Smooth muscle cell of the umbilical artery (primary cell): ENCODE data around the gene CEP44. TPM values are rescaled to one million over a fixed set of nuclear protein-coding genes. Genes with fewer than 3 reads are reported as not detected.

ENCODE experiments used
- total RNA-seq: library from RNA; depleted of rRNA; stranded (reverse); fragments of >200 nt; gene quantifications from 2 replicates; pipeline ENCODE4 v1.2.3, GENCODE V29; 2014

CEP44 gene
- 18.7 and 23.2 TPM in 2 replicates for total RNA-seq

GRCh38 chr4:174283507-174284471, at the start of gene CEP44, which contains the start of gene FBXO8:
CEP44 (plus strand) TSS chr4:174283911; CDS start chr4:174299122, 15,211 bp downstream.
FBXO8 (minus strand) TSS chr4:174283667; CDS start chr4:174263092, 20,575 bp downstream.

Other genes starting within 250 kb of the CEP44 start
- gene FBXO8, start 244 bp upstream of the CEP44 start, total RNA-seq, result 31.7 and 47.2 TPM in 2 replicates
- gene HPGD, start 238.6 kb downstream of the CEP44 start, total RNA-seq, result 0.30 and 0.51 TPM in 2 replicates